Right atrium auricular region (tissue), 2 donors: ENCODE data around the gene ULK4. TPM values are rescaled to one million over a fixed set of nuclear protein-coding genes. Genes with fewer than 3 reads are reported as not detected.
"Not testable (repeated sequence)": the region's sequence is repeated elsewhere in the genome, so short reads cannot be mapped to it uniquely, and the experiment has no call there.

Experiments used
- DNase-seq: peaks from one replicate; pipeline ENCODE4 v3.0.0-alpha.2; 2019; ENCODE audit warnings: low spot score
- H3K27ac ChIP-seq, 2 donors: fragments of 200-600 bp; sonication (generic); 1 replicate in 1 of 2; 2 replicates in 1 of 2; pipeline ENCODE4 v1.5.1; 2016 to 2019
- H3K27me3 ChIP-seq, 2 donors: fragments of 200-600 bp; sonication (generic); one replicate each; pipeline versions ENCODE4 v1.5.1 to v1.6.0; 2017 to 2019
- H3K36me3 ChIP-seq: fragments of 200-600 bp; sonication (generic); one replicate; pipeline ENCODE4 v1.5.1; 2016
- H3K4me1 ChIP-seq, 2 donors: fragments of 200-600 bp; sonication (generic); one replicate each; pipeline versions ENCODE4 v1.5.1 to v1.6.0; 2017 to 2019
- H3K4me3 ChIP-seq, 2 donors: fragments of 200-600 bp; sonication (generic); 1 replicate in 1 of 2; 2 replicates in 1 of 2; pipeline ENCODE4 v1.5.1; 2017 to 2019; ENCODE audit warnings: mild to moderate bottlenecking in 1 of 2, moderate library complexity in 1 of 2
- H3K9me3 ChIP-seq, 2 donors: fragments of 200-600 bp; sonication (generic); one replicate each; pipeline ENCODE4 v1.5.1; 2019
- total RNA-seq, 2 donors: library from RNA; depleted of rRNA; stranded (reverse); fragments of >200 nt; gene quantifications; one replicate each; pipeline ENCODE4 v1.1.0, GENCODE V29; 2016
- TF ChIP-seq, protein P1 (sequence below), 2 donors: fragments of 200-600 bp; sonication (generic); IDR thresholded peaks; one replicate each; pipeline ENCODE4 v1.5.1; 2019; ENCODE audit warnings: antibody characterized with exemption in 2 of 2

ULK4 gene
- total RNA-seq, 2 donors from 2014 or later = 7.1 to 10.1 TPM

DNA sequence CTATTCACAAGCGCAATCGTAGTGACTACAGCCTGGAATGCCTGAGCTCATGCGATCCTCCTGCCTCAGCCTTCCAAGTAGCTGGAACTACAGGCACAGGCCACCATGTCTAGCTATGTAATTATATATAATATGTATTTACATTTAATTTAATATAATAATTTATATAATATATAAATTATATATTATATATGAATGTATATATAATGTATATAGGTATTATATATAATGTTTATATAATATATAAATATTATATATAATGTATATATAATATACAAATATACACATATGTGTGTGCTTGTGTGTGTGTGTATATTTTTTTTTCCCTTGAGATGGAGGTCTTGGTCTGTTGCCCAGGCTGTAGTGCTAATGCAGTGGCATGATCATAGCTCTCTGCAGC is 27.6 kb upstream of the ULK4 start:
- no peaks in the 10 kb centered on the region for H3K9me3 ChIP-seq
- TF ChIP-seq, protein P1, sequence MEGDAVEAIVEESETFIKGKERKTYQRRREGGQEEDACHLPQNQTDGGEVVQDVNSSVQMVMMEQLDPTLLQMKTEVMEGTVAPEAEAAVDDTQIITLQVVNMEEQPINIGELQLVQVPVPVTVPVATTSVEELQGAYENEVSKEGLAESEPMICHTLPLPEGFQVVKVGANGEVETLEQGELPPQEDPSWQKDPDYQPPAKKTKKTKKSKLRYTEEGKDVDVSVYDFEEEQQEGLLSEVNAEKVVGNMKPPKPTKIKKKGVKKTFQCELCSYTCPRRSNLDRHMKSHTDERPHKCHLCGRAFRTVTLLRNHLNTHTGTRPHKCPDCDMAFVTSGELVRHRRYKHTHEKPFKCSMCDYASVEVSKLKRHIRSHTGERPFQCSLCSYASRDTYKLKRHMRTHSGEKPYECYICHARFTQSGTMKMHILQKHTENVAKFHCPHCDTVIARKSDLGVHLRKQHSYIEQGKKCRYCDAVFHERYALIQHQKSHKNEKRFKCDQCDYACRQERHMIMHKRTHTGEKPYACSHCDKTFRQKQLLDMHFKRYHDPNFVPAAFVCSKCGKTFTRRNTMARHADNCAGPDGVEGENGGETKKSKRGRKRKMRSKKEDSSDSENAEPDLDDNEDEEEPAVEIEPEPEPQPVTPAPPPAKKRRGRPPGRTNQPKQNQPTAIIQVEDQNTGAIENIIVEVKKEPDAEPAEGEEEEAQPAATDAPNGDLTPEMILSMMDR (IDR thresholded peaks at IDR 0.05) = no peak
- H3K27ac ChIP-seq = no peak overlapping the region
- DNase-seq = no peak
- no peak overlapping the region for H3K4me3 ChIP-seq
- no peaks in the 10 kb centered on the region for H3K36me3 ChIP-seq
- H3K27me3 ChIP-seq = no peaks in the 10 kb centered on the region
- no peaks in the 10 kb centered on the region for H3K4me1 ChIP-seq

GRCh38 chr3:41987627-41988026 is 25.7 kb upstream of the ULK4 start:
- no peaks in the 10 kb centered on the region for H3K9me3 ChIP-seq
- no peak overlapping the region for H3K27ac ChIP-seq
- DNase-seq = no peak
- TF ChIP-seq, protein P1 (IDR thresholded peaks at IDR 0.05) = no peak
- no peak overlapping the region for H3K4me3 ChIP-seq
- H3K36me3 ChIP-seq = no peaks in the 10 kb centered on the region
- no peaks in the 10 kb centered on the region for H3K27me3 ChIP-seq
- H3K4me1 ChIP-seq = no peaks in the 10 kb centered on the region

GRCh38 chr3:41986561-41986960 is 24.7 kb upstream of the ULK4 start:
- TF ChIP-seq, protein P1 (IDR thresholded peaks at IDR 0.05) = no peak
- Histone ChIP-seq H3K4me3 (no peak overlapping the region), H3K27me3 (no peaks in the 10 kb centered on the region), H3K27ac (no peak overlapping the region), H3K4me1 (no peaks in the 10 kb centered on the region), H3K9me3 (no peaks in the 10 kb centered on the region), H3K36me3 (no peaks in the 10 kb centered on the region)
- DNase-seq = no peak

DNA sequence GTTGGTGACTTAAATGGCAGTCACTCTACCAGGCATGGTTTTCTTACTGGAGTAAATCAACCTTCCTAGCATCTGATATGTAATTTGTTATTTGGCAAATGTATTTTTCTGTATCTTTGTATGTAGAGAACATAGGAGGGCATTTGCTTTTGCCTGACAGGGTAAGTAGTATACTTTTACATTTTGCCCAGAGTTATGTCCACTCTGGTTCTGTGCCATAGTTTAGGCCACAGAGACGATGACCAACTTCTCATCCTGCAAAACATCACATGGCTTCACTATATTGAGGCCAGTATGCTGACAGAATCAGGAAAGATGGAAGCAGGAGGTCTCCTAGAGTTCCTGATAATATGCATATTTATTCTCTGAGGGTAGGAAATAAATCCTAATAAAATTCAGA is 23.1 kb upstream of the ULK4 start:
- Histone ChIP-seq H3K4me1 (no peaks in the 10 kb centered on the region), H3K27me3 (no peaks in the 10 kb centered on the region), H3K4me3 (no peak overlapping the region), H3K27ac (no peak overlapping the region), H3K36me3 (no peaks in the 10 kb centered on the region), H3K9me3 (no peaks in the 10 kb centered on the region)
- TF ChIP-seq, protein P1 (IDR thresholded peaks at IDR 0.05) = no peak
- no peak for DNase-seq

DNA sequence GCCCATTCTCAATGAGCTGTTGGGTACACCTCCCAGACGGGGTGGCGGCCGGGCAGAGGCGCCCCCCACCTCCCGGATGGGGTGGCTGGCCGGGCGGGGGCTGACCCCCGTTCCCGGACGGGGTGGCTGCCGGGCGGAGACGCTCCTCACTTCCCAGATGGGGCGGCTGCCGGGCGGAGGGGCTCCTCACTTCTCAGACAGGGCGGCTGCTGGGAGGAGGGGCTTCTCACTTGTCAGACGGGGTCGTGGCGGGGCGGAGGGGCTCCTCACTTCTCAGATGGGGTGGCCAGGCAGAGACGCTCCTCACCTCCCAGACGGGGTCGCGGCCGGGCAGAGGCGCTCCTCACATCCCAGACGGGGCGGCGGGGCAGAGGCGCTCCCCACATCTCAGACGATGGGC is 21.2 kb upstream of the ULK4 start:
- not testable (repeated sequence) for H3K4me1 ChIP-seq, H3K27me3 ChIP-seq, DNase-seq, H3K4me3 ChIP-seq, H3K9me3 ChIP-seq, H3K36me3 ChIP-seq, H3K27ac ChIP-seq

- not testable (repeated sequence) for DNase-seq, H3K9me3 ChIP-seq, H3K27me3 ChIP-seq, H3K4me1 ChIP-seq, H3K36me3 ChIP-seq, H3K4me3 ChIP-seq, H3K27ac ChIP-seq
These were observed 15.5 kb upstream of the ULK4 start for GRCh38 chr3:41977401-41977800.

DNA sequence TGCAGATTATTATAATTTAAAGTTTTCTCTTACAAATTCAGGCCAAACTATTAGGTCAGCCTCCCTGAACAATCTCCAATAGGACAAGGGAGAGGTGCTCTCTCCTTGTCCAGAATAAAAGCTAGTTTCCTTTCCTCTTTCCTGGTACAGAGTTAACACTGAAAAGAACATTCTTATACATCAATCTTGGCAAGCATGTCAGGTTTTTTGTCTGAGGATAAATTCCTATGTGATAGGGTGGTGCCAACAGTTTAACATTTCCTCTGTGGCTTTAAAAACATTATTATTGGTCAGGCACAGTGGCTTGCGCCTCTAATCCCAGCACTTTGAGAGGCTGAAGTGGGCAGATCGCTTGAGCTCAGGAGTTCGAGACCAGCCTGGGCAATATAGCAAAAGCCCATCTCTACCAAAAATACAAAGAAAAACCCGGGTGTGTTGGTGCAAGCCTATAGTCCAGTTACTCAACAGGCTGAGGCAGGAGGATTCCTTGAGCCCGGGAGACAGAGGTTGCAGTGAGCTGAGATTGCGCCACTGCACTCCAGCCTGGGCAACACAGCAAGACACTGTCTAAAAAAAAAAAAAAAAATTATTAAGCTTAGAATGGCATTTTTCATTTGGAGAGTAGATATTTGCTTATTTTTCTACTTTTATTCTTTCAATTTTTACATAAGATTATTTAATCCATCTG is 13.7 kb upstream of the ULK4 start:
- Histone ChIP-seq H3K4me3 (no peak overlapping the region), H3K9me3 (no peaks in the 10 kb centered on the region), H3K27me3 (no peaks in the 10 kb centered on the region), H3K4me1 (no peaks in the 10 kb centered on the region), H3K36me3 (no peaks in the 10 kb centered on the region), H3K27ac (no peak overlapping the region)
- DNase-seq = no peak
- TF ChIP-seq, protein P1 (IDR thresholded peaks at IDR 0.05) = no peak
